K562 (cell line): ENCODE measurements around the gene ARMC12. TPM values are rescaled to one million over a fixed set of nuclear protein-coding genes. Genes with fewer than 3 reads are reported as not detected.
A peak's percentile ranks its signal among the peaks of the same experiment; 100 is the strongest.

ENCODE experiments used
- ARID1B ChIP-seq: fragments of 450-650 bp; IDR thresholded peaks from 2 replicates; pipeline ENCODE4 v1.6.1; 2016; ENCODE audit warnings: antibody characterized with exemption, mild to moderate bottlenecking, inconsistent platforms
- CHCHD3 ChIP-seq: fragments of 250-450 bp; sonication (Bioruptor Pico); IDR thresholded peaks from 2 replicates; pipeline ENCODE4 v2.1.2; 2022; ENCODE audit warnings: mild to moderate bottlenecking
- FOXO4 ChIP-seq: fragments of 450-650 bp; formaldehyde crosslinking; IDR thresholded peaks from 2 replicates; pipeline ENCODE4 v1.4.0; 2020; ENCODE audit warnings: mild to moderate bottlenecking, moderate library complexity
- GABPA ChIP-seq: fragments of 200-800 bp; sonication (Bioruptor generic); conservative IDR thresholded peaks from 2 replicates; pipeline ENCODE4 v1.6.1; 2016; ENCODE audit warnings: low read depth, missing genetic modification characterization, missing compliant biosample characterization
- HES1 ChIP-seq: fragments of 450-650 bp; IDR thresholded peaks from 2 replicates; pipeline ENCODE4 v1.6.1; 2016; ENCODE audit warnings: low read depth, mild to moderate bottlenecking, moderate library complexity
- NFE2L1 ChIP-seq: fragments of 450-650 bp; IDR thresholded peaks from 2 replicates; pipeline ENCODE4 v1.6.1; 2016; ENCODE audit warnings: missing genetic modification characterization, low read depth, mild to moderate bottlenecking, missing compliant biosample characterization, moderate library complexity, borderline replicate concordance
- POLR3A ChIP-seq: IDR thresholded peaks from 2 replicates; pipeline ENCODE4 v1.6.1; 2011; ENCODE audit warnings: borderline replicate concordance, mild to moderate bottlenecking, moderate library complexity; ENCODE audit not compliant: insufficient read length, insufficient read depth; ENCODE audit errors: extremely low read depth
- SAP30 ChIP-seq: fragments of 200-600 bp; sonication (generic); IDR thresholded peaks from 2 replicates; pipeline ENCODE4 v1.6.1; 2012; ENCODE audit warnings: borderline replicate concordance, low read depth, mild to moderate bottlenecking, moderate library complexity, low read length, control low read depth, inconsistent platforms; ENCODE audit not compliant: insufficient read depth, poor library complexity, severe bottlenecking
- SIN3A ChIP-seq, 2 experiments: fragments of 150-350 bp in 1 of 2; IDR thresholded peaks; 2 replicates each; pipeline ENCODE4 v1.6.1; 2011 to 2016; ENCODE audit warnings: borderline replicate concordance in 2 of 2, low read depth in 2 of 2, low read length in 2 of 2, mild to moderate bottlenecking in 2 of 2, moderate library complexity in 2 of 2; ENCODE audit not compliant: control insufficient read depth in 1 of 2
- SNRNP70 ChIP-seq: fragments of 200-400 bp; formaldehyde crosslinking; optimal IDR thresholded peaks from 2 replicates; pipeline ENCODE3; 2017; ENCODE audit warnings: low read depth, low read length
- SP1 ChIP-seq: sonication (generic); formaldehyde crosslinking; IDR thresholded peaks from 2 replicates; pipeline ENCODE4 v1.8.1; 2022; ENCODE audit warnings: mild to moderate bottlenecking, missing genetic modification reagents
- SRSF7 ChIP-seq: fragments of 200-400 bp; formaldehyde crosslinking; optimal IDR thresholded peaks from 2 replicates; pipeline ENCODE3; 2017; ENCODE audit warnings: mild to moderate bottlenecking, low read depth, low read length
- TRIM25 ChIP-seq: fragments of 450-650 bp; IDR thresholded peaks from 2 replicates; pipeline ENCODE4 v1.7.0; 2016; ENCODE audit warnings: borderline replicate concordance
- ZFP1 ChIP-seq: fragments of 450-650 bp; formaldehyde crosslinking; IDR thresholded peaks from 2 replicates; pipeline ENCODE4 v1.4.0; 2020; ENCODE audit warnings: mild to moderate bottlenecking, mixed read lengths
- ZNF146 ChIP-seq: IDR thresholded peaks from one replicate; pipeline ENCODE4 v1.6.1; 2018; ENCODE audit warnings: missing compliant biosample characterization; ENCODE audit not compliant: unreplicated experiment
- ZNF224 ChIP-seq: sonication (generic); formaldehyde crosslinking; IDR thresholded peaks from 2 replicates; pipeline ENCODE4 v1.8.0; 2022; ENCODE audit warnings: mild to moderate bottlenecking, missing genetic modification reagents
- ZNF518B ChIP-seq: fragments of 250-450 bp; sonication (Bioruptor Pico); IDR thresholded peaks from 2 replicates; pipeline ENCODE4 v1.5.0; 2021; ENCODE audit warnings: mild to moderate bottlenecking, moderate library complexity
- ZNF551 ChIP-seq: fragments of 250-450 bp; sonication (Bioruptor Pico); IDR thresholded peaks from 2 replicates; pipeline ENCODE4 v1.5.0; 2021; ENCODE audit warnings: mild to moderate bottlenecking, moderate library complexity
- polyA plus RNA-seq, 8 experiments: library from polyadenylated mRNA; depleted of rRNA in 4 of 8; stranded (reverse) in 5 of 8; unstranded in 3 of 8; fragments of >200 nt; fragmentation: Nextera tagmentation in 2 of 8; fragmentation: Illumina TruSeq in 1 of 8; extraction: Ambion mirVana in 2 of 8; extraction: Trizol in 1 of 8; gene quantifications; 2 replicates each; pipeline versions ENCODE4 v1.2.1 to v1.2.3, GENCODE V29; 2011 to 2014; ENCODE audit warnings: inconsistent platforms in 1 of 8, missing spikeins in 1 of 8
- total RNA-seq, 7 experiments: library from RNA; depleted of rRNA in 6 of 7; stranded (reverse); fragments of >200 nt in 6 of 7; fragmentation: Illumina TruSeq in 2 of 7; extraction: Trizol in 2 of 7; gene quantifications; 2 replicates each; pipeline versions ENCODE4 v1.2.1 to v1.2.3, GENCODE V29; 2011 to 2021; ENCODE audit warnings: low replicate concordance in 1 of 7

The ARMC12 gene
- total and polyA plus RNA-seq, 9 of the 15 experiments (the other 6 are each of a cell fraction or from before 2014, with no cell fraction given) = 0.09 to 0.58 (median 0.31) TPM; not detected in 3

- TF ChIP-seq FOXO4 = no peak
- no peak for TF ChIP-seq ZNF551 (CRISPR knock-in tag)
- TF ChIP-seq SNRNP70 = no peak
- 0 out of 2 replicates have a peak, but pooled peaks have one; percentile 22 for TF ChIP-seq GABPA (tag)
- TF ChIP-seq TRIM25 = no peak
- TF ChIP-seq HES1 = peak; percentile 98
- TF ChIP-seq SP1 (CRISPR knock-in tag) = no peak
- peak; percentile 42 to 59; a peak in 1 of 4 replicates for TF ChIP-seq SIN3A (IDR thresholded peaks at IDR 0.05; ENCODE audit: borderline replicate concordance in 2 of 2, control insufficient read depth in 1 of 2, low read depth in 2 of 2, low read length in 2 of 2)
- no peak for TF ChIP-seq POLR3A
- peak; percentile 64 for TF ChIP-seq SAP30
- no peak for TF ChIP-seq ZFP1 (CRISPR knock-in tag)
- no peak for TF ChIP-seq NFE2L1 (tag)
- no peak for TF ChIP-seq ZNF146 (CRISPR knock-in tag)
- no peak for TF ChIP-seq ZNF224 (CRISPR knock-in tag)
- no peak for TF ChIP-seq CHCHD3 (CRISPR knock-in tag)
- TF ChIP-seq ZNF518B = no peak
- TF ChIP-seq ARID1B = peak; percentile 61
- TF ChIP-seq SRSF7 = no peak
Measured at GRCh38 chr6:35727935-35728682, 8.7 kb upstream of the ARMC12 start (continued).
